ENCODE results near the gene HS3ST2. TPM values are rescaled to one million over a fixed set of nuclear protein-coding genes. Genes with fewer than 3 reads are reported as not detected.

HS3ST2 gene
- total and polyA plus RNA-seq, 2 of the 8 experiments (the other 6 are each of a cell fraction or from before 2014, with no cell fraction given) = 1.7 to 3.7 TPM

- TF ChIP-seq CHD7 (IDR thresholded peaks at IDR 0.05; ENCODE audit: insufficient replicate concordance, low read length) (no peak), EP300 (IDR thresholded peaks at IDR 0.05; ENCODE audit: borderline replicate concordance in 1 of 2, low read depth in 2 of 2, low read length in 2 of 2) (no peak), BCL11A (IDR thresholded peaks at IDR 0.05; ENCODE audit: low read depth in 2 of 2, low read length in 2 of 2) (no peak)
These were observed 29.2 kb downstream of the HS3ST2 start (continued) for GRCh38 chr16:22843122-22843521.
